Measurements from ENCODE around the gene NDC1.

NDC1 gene

GRCh38 chr1:53769184-53769583, 68.9 kb downstream of the NDC1 start:
- Histone ChIP-seq H3K4me3 (ENCODE audit: severe bottlenecking) (no peak overlapping the region), H3K4me1 (ENCODE audit: insufficient read depth, poor library complexity, severe bottlenecking) (no peaks in the 10 kb centered on the region), H3K27ac (ENCODE audit: poor library complexity, severe bottlenecking) (no peak overlapping the region), H3K9me3 (ENCODE audit: severe bottlenecking) (no peaks in the 10 kb centered on the region), H3K27me3 (ENCODE audit: insufficient read depth, poor library complexity, severe bottlenecking) (no peaks in the 10 kb centered on the region), H3K36me3 (ENCODE audit: low read depth) (peaks cover 70% of the 10 kb centered on the region)
- no peak for DNase-seq (ENCODE audit: low spot score)
- no peak for TF ChIP-seq CTCF (IDR thresholded peaks at IDR 0.05; ENCODE audit: poor library complexity, severe bottlenecking)
- no peak for ATAC-seq (ENCODE audit: low read depth)

DNA sequence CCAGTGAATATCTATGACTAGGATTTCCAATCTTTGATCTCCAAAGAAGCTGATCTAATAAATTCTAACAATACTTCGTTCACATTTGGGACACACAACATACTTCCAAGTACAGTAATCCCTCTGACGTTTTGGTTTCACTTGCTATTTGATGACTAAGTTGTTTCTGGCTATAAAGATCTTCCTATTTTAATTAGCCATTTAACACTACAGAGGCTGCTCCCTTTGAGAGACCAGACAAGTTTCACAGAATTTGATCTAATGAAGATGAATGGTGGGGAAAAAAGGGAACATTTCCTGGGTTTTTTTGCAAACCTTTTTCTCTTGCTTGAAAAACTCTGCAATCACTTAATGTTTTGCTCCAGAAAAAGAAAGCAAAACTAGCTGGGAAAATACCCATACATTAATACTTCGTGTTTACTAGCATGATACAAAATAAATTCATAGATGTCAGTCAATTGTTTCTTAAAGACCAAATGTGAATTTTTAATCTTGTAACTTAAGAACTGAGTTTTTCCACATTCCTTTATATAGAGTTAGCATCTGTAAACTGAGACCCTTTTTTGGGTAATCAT, 71.2 kb downstream of the NDC1 start:
- Histone ChIP-seq H3K4me1 (ENCODE audit: insufficient read depth, poor library complexity, severe bottlenecking) (no peaks in the 10 kb centered on the region), H3K27ac (ENCODE audit: poor library complexity, severe bottlenecking) (no peak overlapping the region), H3K9me3 (ENCODE audit: severe bottlenecking) (no peaks in the 10 kb centered on the region), H3K36me3 (ENCODE audit: low read depth) (peaks cover 50% of the 10 kb centered on the region), H3K4me3 (ENCODE audit: severe bottlenecking) (no peak overlapping the region), H3K27me3 (ENCODE audit: insufficient read depth, poor library complexity, severe bottlenecking) (no peaks in the 10 kb centered on the region)
- TF ChIP-seq CTCF (IDR thresholded peaks at IDR 0.05; ENCODE audit: poor library complexity, severe bottlenecking): no peak
- ATAC-seq (ENCODE audit: low read depth) (0 out of 3 replicates have a peak, but pooled peaks have one; percentile 49), DNase-seq (ENCODE audit: low spot score) (no peak)

- no peak for TF ChIP-seq CTCF (IDR thresholded peaks at IDR 0.05; ENCODE audit: poor library complexity, severe bottlenecking)
- ATAC-seq (ENCODE audit: low read depth): no peak
- Histone ChIP-seq H3K9me3 (ENCODE audit: severe bottlenecking) (no peaks in the 10 kb centered on the region), H3K4me3 (ENCODE audit: severe bottlenecking) (no peak overlapping the region), H3K36me3 (ENCODE audit: low read depth) (peaks cover 43% of the 10 kb centered on the region), H3K27me3 (ENCODE audit: insufficient read depth, poor library complexity, severe bottlenecking) (no peaks in the 10 kb centered on the region), H3K27ac (ENCODE audit: poor library complexity, severe bottlenecking) (no peak overlapping the region), H3K4me1 (ENCODE audit: insufficient read depth, poor library complexity, severe bottlenecking) (no peaks in the 10 kb centered on the region)
- DNase-seq (ENCODE audit: low spot score): no peak
Measured at GRCh38 chr1:53766194-53766742, 71.8 kb downstream of the NDC1 start.

DNA sequence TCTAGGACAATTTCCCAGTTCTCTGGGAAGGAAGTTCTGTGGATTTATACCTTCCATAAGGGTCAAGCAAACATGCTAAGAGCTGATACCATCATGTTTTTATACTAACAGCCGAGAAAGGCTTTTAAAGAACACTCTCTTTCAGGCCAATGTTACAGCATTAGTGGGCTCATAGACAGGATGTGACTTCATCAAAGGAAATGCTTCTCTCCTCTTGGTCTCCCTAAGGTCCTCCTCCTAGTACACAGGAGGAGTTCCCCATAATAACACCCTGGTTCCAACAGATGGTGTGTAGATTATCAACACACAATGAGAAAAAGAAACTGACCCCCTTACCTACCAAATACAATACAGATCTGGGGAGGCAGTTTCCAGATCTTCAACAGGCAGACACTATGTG, 72.4 kb downstream of the NDC1 start:
- ATAC-seq (ENCODE audit: low read depth) (peak; percentile 25; the same call in 1 of the 3 replicates), DNase-seq (ENCODE audit: low spot score) (no peak)
- H3K27me3 ChIP-seq (ENCODE audit: insufficient read depth, poor library complexity, severe bottlenecking): no peaks in the 10 kb centered on the region
- TF ChIP-seq CTCF (IDR thresholded peaks at IDR 0.05; ENCODE audit: poor library complexity, severe bottlenecking): no peak
- H3K4me3 ChIP-seq (ENCODE audit: severe bottlenecking): no peak overlapping the region
- H3K4me1 ChIP-seq (ENCODE audit: insufficient read depth, poor library complexity, severe bottlenecking): no peaks in the 10 kb centered on the region
- no peak overlapping the region for H3K27ac ChIP-seq (ENCODE audit: poor library complexity, severe bottlenecking)
- no peaks in the 10 kb centered on the region for H3K9me3 ChIP-seq (ENCODE audit: severe bottlenecking)
- H3K36me3 ChIP-seq (ENCODE audit: low read depth): peaks cover 39% of the 10 kb centered on the region

GRCh38 chr1:53763911-53764310, 74.2 kb downstream of the NDC1 start:
- Histone ChIP-seq H3K4me1 (ENCODE audit: insufficient read depth, poor library complexity, severe bottlenecking) (no peaks in the 10 kb centered on the region), H3K27ac (ENCODE audit: poor library complexity, severe bottlenecking) (no peak overlapping the region), H3K36me3 (ENCODE audit: low read depth) (peaks cover 23% of the 10 kb centered on the region), H3K4me3 (ENCODE audit: severe bottlenecking) (no peak overlapping the region), H3K9me3 (ENCODE audit: severe bottlenecking) (no peaks in the 10 kb centered on the region), H3K27me3 (ENCODE audit: insufficient read depth, poor library complexity, severe bottlenecking) (no peaks in the 10 kb centered on the region)
- no peak for TF ChIP-seq CTCF (IDR thresholded peaks at IDR 0.05; ENCODE audit: poor library complexity, severe bottlenecking)
- DNase-seq (ENCODE audit: low spot score): no peak
- ATAC-seq (ENCODE audit: low read depth): peak; percentile 41; the same call in 1 of the 3 replicates

Data from RWPE2 (cell line).